Ishikawa (cell line): ENCODE measurements around the gene MSMB.
A peak's percentile ranks its signal among the peaks of the same experiment; 100 is the strongest.

Experiments
- CEBPB ChIP-seq: IDR thresholded peaks from 2 replicates; pipeline ENCODE4 v1.6.1; 2012
- CREB1 ChIP-seq: IDR thresholded peaks from 2 replicates; pipeline ENCODE4 v1.6.1; 2012; ENCODE audit warnings: low read depth
- EGR1 ChIP-seq: IDR thresholded peaks from 2 replicates; pipeline ENCODE4 v1.6.1; 2012
- EP300 ChIP-seq: IDR thresholded peaks from 2 replicates; pipeline ENCODE4 v1.6.1; 2012; ENCODE audit warnings: borderline replicate concordance
- FOXM1 ChIP-seq: IDR thresholded peaks from 2 replicates; pipeline ENCODE4 v1.6.1; 2012; ENCODE audit warnings: low read depth, borderline replicate concordance
- MAX ChIP-seq: IDR thresholded peaks from 2 replicates; pipeline ENCODE4 v1.6.1; 2012
- NFIC ChIP-seq: IDR thresholded peaks from 2 replicates; pipeline ENCODE4 v1.6.1; 2012
- RAD21 ChIP-seq: IDR thresholded peaks from 2 replicates; pipeline ENCODE4 v1.6.1; 2012; ENCODE audit warnings: low read depth
- REST ChIP-seq: IDR thresholded peaks from 2 replicates; pipeline ENCODE4 v1.6.1; 2012; ENCODE audit warnings: low read depth, mild to moderate bottlenecking
- TAF1 ChIP-seq: IDR thresholded peaks from 2 replicates; pipeline ENCODE4 v1.6.1; 2012; ENCODE audit warnings: low read depth, mild to moderate bottlenecking
- TCF12 ChIP-seq: IDR thresholded peaks from 2 replicates; pipeline ENCODE4 v1.6.1; 2012; ENCODE audit warnings: low read depth
- TEAD4 ChIP-seq: IDR thresholded peaks from 2 replicates; pipeline ENCODE4 v1.6.1; 2012
- USF1 ChIP-seq: IDR thresholded peaks from 2 replicates; pipeline ENCODE4 v1.6.1; 2012
- YY1 ChIP-seq: IDR thresholded peaks from 2 replicates; pipeline ENCODE4 v1.6.1; 2012; ENCODE audit warnings: low read depth
- ZBTB7A ChIP-seq: IDR thresholded peaks from 2 replicates; pipeline ENCODE4 v1.6.1; 2012; ENCODE audit warnings: low read depth

Gene MSMB

GRCh38 chr10:46052057-46052790, 6.2 kb upstream of the MSMB start:
- TF ChIP-seq RAD21 (no peak), MAX (no peak), EGR1 (no peak), CEBPB (no peak), FOXM1 (no peak), USF1 (no peak), TAF1 (no peak), TCF12 (no peak), EP300 (no peak), YY1 (no peak)

- TF ChIP-seq EGR1: no peak
- TF ChIP-seq ZBTB7A: no peak
- TF ChIP-seq TAF1: no peak
- TF ChIP-seq TEAD4: no peak
- no peak for TF ChIP-seq FOXM1
These were observed 5.0 kb upstream of the MSMB start for GRCh38 chr10:46050941-46051623.

- TF ChIP-seq TEAD4 (peak; percentile 68; the same call in 1 of the 2 replicates), TAF1 (no peak), USF1 (no peak), REST (no peak), ZBTB7A (0 out of 2 replicates have a peak, but pooled peaks have one; percentile 7), TCF12 (peak; percentile 92), EGR1 (no peak), EP300 (peak; percentile 89), CEBPB (no peak), NFIC (peak; percentile 71), YY1 (0 out of 2 replicates have a peak, but pooled peaks have one; percentile 43), RAD21 (no peak), CREB1 (no peak), MAX (no peak; the same call in 1 of the 2 replicates), FOXM1 (peak; percentile 57; the same call in 1 of the 2 replicates)
These were observed 2.1 kb upstream of the MSMB start for GRCh38 chr10:46048152-46048551.

- TF ChIP-seq RAD21 (no peak), USF1 (peak; percentile 52), EGR1 (no peak)
These were observed 3.5 kb downstream of the MSMB start for GRCh38 chr10:46042527-46042926.

- TF ChIP-seq ZBTB7A: no peak
- TF ChIP-seq FOXM1: no peak
- TF ChIP-seq TEAD4: no peak
- TF ChIP-seq TAF1: no peak
- no peak for TF ChIP-seq RAD21
- no peak for TF ChIP-seq REST
- no peak for TF ChIP-seq MAX
- no peak for TF ChIP-seq NFIC
- no peak for TF ChIP-seq CEBPB
These were observed 6.1 kb downstream of the MSMB start for GRCh38 chr10:46040004-46040403.
